ENCODE measurements around the gene KIF12.

The KIF12 gene

GRCh38 chr9:114117996-114118830 lies 19.1 kb upstream of the KIF12 start:
- TF ChIP-seq GATA2 (IDR thresholded peaks at IDR 0.05; ENCODE audit: low read depth, low read length): no peak
- no peak for TF ChIP-seq GATA3 (IDR thresholded peaks at IDR 0.05; ENCODE audit: low read depth, low read length)

- TF ChIP-seq GATA3 (IDR thresholded peaks at IDR 0.05; ENCODE audit: low read depth, low read length): no peak
- TF ChIP-seq GATA2 (IDR thresholded peaks at IDR 0.05; ENCODE audit: low read depth, low read length): no peak
Measured at GRCh38 chr9:114117614-114117995, 18.5 kb upstream of the KIF12 start.

GRCh38 chr9:114116126-114116747 lies 17.1 kb upstream of the KIF12 start:
- TF ChIP-seq GATA2 (IDR thresholded peaks at IDR 0.05; ENCODE audit: low read depth, low read length): no peak
- no peak for TF ChIP-seq GATA3 (IDR thresholded peaks at IDR 0.05; ENCODE audit: low read depth, low read length)

GRCh38 chr9:114115654-114116125 lies 16.6 kb upstream of the KIF12 start:
- TF ChIP-seq GATA2 (IDR thresholded peaks at IDR 0.05; ENCODE audit: low read depth, low read length) (no peak), GATA3 (IDR thresholded peaks at IDR 0.05; ENCODE audit: low read depth, low read length) (no peak)

- no peak for TF ChIP-seq GATA2 (IDR thresholded peaks at IDR 0.05; ENCODE audit: low read depth, low read length)
- TF ChIP-seq GATA3 (IDR thresholded peaks at IDR 0.05; ENCODE audit: low read depth, low read length): no peak
Measured at GRCh38 chr9:114114364-114114763, 15.3 kb upstream of the KIF12 start.

- TF ChIP-seq GATA2 (IDR thresholded peaks at IDR 0.05; ENCODE audit: low read depth, low read length): no peak
Measured at GRCh38 chr9:114112778-114113584, 13.9 kb upstream of the KIF12 start.

GRCh38 chr9:114112325-114112724 lies 13.2 kb upstream of the KIF12 start:
- no peak for TF ChIP-seq GATA2 (IDR thresholded peaks at IDR 0.05; ENCODE audit: low read depth, low read length)
- no peak for TF ChIP-seq GATA3 (IDR thresholded peaks at IDR 0.05; ENCODE audit: low read depth, low read length)

GRCh38 chr9:114110180-114110579 lies 11.1 kb upstream of the KIF12 start:
- TF ChIP-seq GATA2 (IDR thresholded peaks at IDR 0.05; ENCODE audit: low read depth, low read length) (no peak), GATA3 (IDR thresholded peaks at IDR 0.05; ENCODE audit: low read depth, low read length) (no peak)

GRCh38 chr9:114109124-114109523 lies 10.0 kb upstream of the KIF12 start:
- no peak for TF ChIP-seq GATA3 (IDR thresholded peaks at IDR 0.05; ENCODE audit: low read depth, low read length)
- no peak for TF ChIP-seq GATA2 (IDR thresholded peaks at IDR 0.05; ENCODE audit: low read depth, low read length)

GRCh38 chr9:114108016-114108833 lies 9.1 kb upstream of the KIF12 start:
- no peak for TF ChIP-seq GATA2 (IDR thresholded peaks at IDR 0.05; ENCODE audit: low read depth, low read length)
- TF ChIP-seq GATA3 (IDR thresholded peaks at IDR 0.05; ENCODE audit: low read depth, low read length): no peak

GRCh38 chr9:114107286-114108001 lies 8.4 kb upstream of the KIF12 start:
- TF ChIP-seq GATA2 (IDR thresholded peaks at IDR 0.05; ENCODE audit: low read depth, low read length) (no peak), GATA3 (IDR thresholded peaks at IDR 0.05; ENCODE audit: low read depth, low read length) (no peak)

- TF ChIP-seq GATA2 (IDR thresholded peaks at IDR 0.05; ENCODE audit: low read depth, low read length) (no peak), GATA3 (IDR thresholded peaks at IDR 0.05; ENCODE audit: low read depth, low read length) (no peak)
Measured at GRCh38 chr9:114105236-114105635, 6.1 kb upstream of the KIF12 start.

- no peak for TF ChIP-seq GATA2 (IDR thresholded peaks at IDR 0.05; ENCODE audit: low read depth, low read length)
- TF ChIP-seq GATA3 (IDR thresholded peaks at IDR 0.05; ENCODE audit: low read depth, low read length): no peak
Measured at GRCh38 chr9:114102484-114102883, 3.4 kb upstream of the KIF12 start.

All from SH-SY5Y (cell line).